Tibial artery (tissue), 4 donors: ENCODE data around the gene CACNA1I.
A peak's percentile ranks its signal among the peaks of the same experiment; 100 is the strongest.

ENCODE experiments used
- DNase-seq, 2 donors: peaks; one replicate each; pipeline ENCODE4 v3.0.0-alpha.2; 2019
- H3K27ac ChIP-seq, 2 donors: fragments of 200-600 bp; sonication (generic) in 1 of 2; 1 replicate in 1 of 2; 2 replicates in 1 of 2; pipeline ENCODE4 v1.5.1; 2018 to 2019; ENCODE audit warnings: mild to moderate bottlenecking in 1 of 2
- H3K27me3 ChIP-seq, 2 donors: fragments of 200-600 bp; sonication (generic) in 1 of 2; one replicate each; pipeline versions ENCODE4 v1.5.1 to v1.6.0; 2016 to 2019
- H3K36me3 ChIP-seq, 3 donors: fragments of 200-600 bp; sonication (generic) in 2 of 3; one replicate each; pipeline ENCODE4 v1.5.1; 2016 to 2019; ENCODE audit warnings: mild to moderate bottlenecking in 2 of 3
- H3K4me1 ChIP-seq, 4 donors: fragments of 200-600 bp; sonication (generic) in 2 of 4; 1 replicate in 3 of 4; 2 replicates in 1 of 4; pipeline ENCODE4 v1.5.1; 2016 to 2019
- H3K4me3 ChIP-seq, 2 donors: fragments of 200-600 bp; sonication (generic) in 1 of 2; 1 replicate in 1 of 2; 2 replicates in 1 of 2; pipeline ENCODE4 v1.5.1; 2018 to 2019; ENCODE audit warnings: mild to moderate bottlenecking in 2 of 2
- H3K9me3 ChIP-seq, 3 donors: fragments of 200-600 bp; sonication (generic) in 1 of 3; one replicate each; pipeline ENCODE4 v1.5.1; 2016 to 2019
- CTCF ChIP-seq, 2 experiments: fragments of 200-600 bp in 1 of 2; fragments of 450-650 bp in 1 of 2; IDR thresholded peaks; one replicate each; pipeline ENCODE4 v1.5.1; 2017 to 2019; ENCODE audit warnings: antibody characterized with exemption in 2 of 2, mild to moderate bottlenecking in 1 of 2, moderate library complexity in 1 of 2
- intact Hi-C: fragments of 100-400 bp; cut with DNase I; formaldehyde crosslinking; loops from one replicate; pipeline ENCODE4 v1.15.0; 2023; ENCODE audit warnings: low total_unique reads

CACNA1I gene

GRCh38 chr22:39528681-39529486, 41.7 kb upstream of the CACNA1I start:
- intact Hi-C loops: loop anchor here (5.0 to 10.0 kb wide), 3 partner anchors 37 to 212 kb away; partner anchors contain the start of gene RPL3
- Histone ChIP-seq H3K9me3 (no peaks in the 10 kb centered on the region), H3K27ac (peak overlapping the region; percentile 47 to 51), H3K36me3 (peaks cover 14 to 67% (median 17%) of the 10 kb centered on the region in 3 donors), H3K27me3 (no peaks in the 10 kb centered on the region), H3K4me1 (peaks cover 9 to 75% (median 60%) of the 10 kb centered on the region in 4 donors), H3K4me3 (peak overlapping the region in 1 of 2 donors; percentile 19)
- TF ChIP-seq CTCF (IDR thresholded peaks at IDR 0.05): peak; percentile 96 to 98
- peak; percentile 89 to 94 for DNase-seq

GRCh38 chr22:39529487-39529851, 41.1 kb upstream of the CACNA1I start:
- peaks cover 8 to 61% (median 11%) of the 10 kb centered on the region in 3 donors for H3K36me3 ChIP-seq
- no peaks in the 10 kb centered on the region for H3K27me3 ChIP-seq
- peak overlapping the region; percentile 47 to 51 for H3K27ac ChIP-seq
- no peak for DNase-seq
- peaks cover 9 to 71% (median 56%) of the 10 kb centered on the region in 4 donors for H3K4me1 ChIP-seq
- peak overlapping the region in 1 of 2 donors; percentile 19 for H3K4me3 ChIP-seq
- no peaks in the 10 kb centered on the region for H3K9me3 ChIP-seq
- TF ChIP-seq CTCF (IDR thresholded peaks at IDR 0.05): no peak
- intact Hi-C loops: loop anchor here (5.0 to 10.0 kb wide), 3 partner anchors 37 to 212 kb away; partner anchors contain the start of gene RPL3

DNA sequence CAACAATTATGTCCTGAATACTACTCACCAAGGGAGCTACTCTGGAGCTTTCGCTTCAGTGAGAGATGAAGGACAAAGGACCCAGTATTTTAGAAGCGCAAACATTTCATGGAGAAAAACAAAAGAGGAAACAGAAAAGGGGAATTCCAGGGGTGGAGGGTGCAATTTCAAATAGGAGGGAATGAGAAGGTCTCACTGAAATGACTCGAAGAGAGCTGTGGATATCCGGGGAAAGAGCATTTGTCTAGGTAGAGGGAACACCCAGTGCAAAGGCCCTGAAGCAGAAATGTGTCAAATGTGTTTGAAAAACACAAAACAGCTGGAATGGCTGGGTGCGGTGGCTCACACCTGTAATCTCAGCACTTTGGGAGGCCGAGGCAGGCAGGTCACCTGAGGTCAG, 40.4 kb upstream of the CACNA1I start:
- Histone ChIP-seq H3K9me3 (no peaks in the 10 kb centered on the region), H3K27ac (peak overlapping the region; percentile 47 to 51), H3K36me3 (peaks cover 2 to 55% (median 4%) of the 10 kb centered on the region in 3 donors), H3K4me3 (no peak overlapping the region), H3K4me1 (peaks cover 9 to 71% (median 54%) of the 10 kb centered on the region in 4 donors), H3K27me3 (no peaks in the 10 kb centered on the region)
- TF ChIP-seq CTCF (IDR thresholded peaks at IDR 0.05): no peak
- DNase-seq: no peak
- intact Hi-C loops: loop anchor here (10.0 kb wide), 1 partner anchor 815 kb away; the partner anchor contains the start of gene ADSL

DNA sequence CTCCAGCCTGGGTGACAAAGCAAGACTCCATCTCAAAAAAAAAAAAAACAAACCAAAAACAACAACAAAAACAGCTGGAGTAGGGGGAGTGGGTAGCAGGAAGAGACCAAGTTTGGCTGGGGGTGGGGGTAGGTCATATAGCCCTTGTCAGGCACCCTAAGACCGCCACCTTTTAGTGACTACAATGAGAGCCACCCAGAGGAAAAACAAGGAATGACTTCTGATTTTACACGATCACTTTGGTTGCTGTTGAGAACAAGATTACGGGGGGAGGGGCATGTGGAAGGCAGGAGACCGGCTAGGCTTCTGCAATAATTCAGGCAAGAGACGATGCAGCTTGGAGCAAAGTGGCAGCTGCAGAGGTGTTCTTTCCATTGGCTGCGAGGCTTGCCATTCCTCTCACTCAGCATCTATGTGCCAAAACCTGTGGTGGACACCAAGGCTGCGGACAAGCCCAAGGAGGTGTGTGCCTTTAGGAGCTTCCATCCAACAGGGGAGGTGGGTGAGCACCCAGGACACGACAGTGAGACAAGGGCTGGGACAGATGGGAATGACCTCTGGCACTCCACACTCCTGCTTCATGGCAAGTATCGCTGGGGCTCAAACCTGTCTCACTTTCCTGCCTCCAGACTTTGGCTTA, 39.7 kb upstream of the CACNA1I start:
- Histone ChIP-seq H3K27ac (no peak overlapping the region), H3K4me1 (peaks cover 9 to 67% (median 52%) of the 10 kb centered on the region in 4 donors), H3K4me3 (no peak overlapping the region), H3K36me3 (peaks cover 0 to 48% (median 0%) of the 10 kb centered on the region in 3 donors), H3K27me3 (no peaks in the 10 kb centered on the region), H3K9me3 (no peaks in the 10 kb centered on the region)
- DNase-seq: no peak
- TF ChIP-seq CTCF (IDR thresholded peaks at IDR 0.05): peak in 1 of 2 experiments; percentile 3
- intact Hi-C loops: loop anchor here (10.0 kb wide), 1 partner anchor 814 kb away; the partner anchor contains the start of gene ADSL

- Histone ChIP-seq H3K9me3 (no peaks in the 10 kb centered on the region), H3K27me3 (no peaks in the 10 kb centered on the region), H3K4me1 (peaks cover 9 to 58% (median 51%) of the 10 kb centered on the region in 4 donors), H3K36me3 (peaks cover 0 to 35% (median 0%) of the 10 kb centered on the region in 3 donors), H3K4me3 (peak within 1 kb of the TSS; percentile 79 to 94), H3K27ac (peak within 1 kb of the TSS; percentile 90 to 97)
- TF ChIP-seq CTCF (IDR thresholded peaks at IDR 0.05): no peak
- intact Hi-C loops: loop anchor here (10.0 kb wide), 1 partner anchor 812 kb away; the partner anchor contains the start of gene ADSL
- DNase-seq: peak; percentile 99 to 100
These were observed 38.1 kb upstream of the CACNA1I start, which contains the start of gene RPS19BP1 for GRCh38 chr22:39532215-39533073. TSS of gene RPS19BP1 (minus strand) at chr22:39532748. CDS start at chr22:39532738, 10 bp downstream.
